GM13976 (cell line): ENCODE results near the gene DMRTA2.
"Not testable (repeated sequence)": the region's sequence is repeated elsewhere in the genome, so short reads cannot be mapped to it uniquely, and the experiment has no call there.

ENCODE experiments used
- DNase-seq: peaks from one replicate; pipeline ENCODE4 v3.0.0; 2012; ENCODE audit warnings: low spot score
- in situ Hi-C: fragments of 300-500 bp; cut with MboI; formaldehyde crosslinking; loops from one replicate; pipeline ENCODE4 v1.12.0; 2022; ENCODE audit warnings: low sequenced_read_pairs, mixed read lengths, inconsistent platforms; ENCODE audit not compliant: unreplicated experiment
- TF ChIP-seq, protein P1 (sequence below): IDR thresholded peaks from 2 replicates; pipeline ENCODE4 v1.5.1; 2012; ENCODE audit warnings: borderline replicate concordance, mild to moderate bottlenecking; ENCODE audit not compliant: insufficient read depth; ENCODE audit errors: extremely low read depth, missing control alignments, control extremely low read depth

The DMRTA2 gene

DNA sequence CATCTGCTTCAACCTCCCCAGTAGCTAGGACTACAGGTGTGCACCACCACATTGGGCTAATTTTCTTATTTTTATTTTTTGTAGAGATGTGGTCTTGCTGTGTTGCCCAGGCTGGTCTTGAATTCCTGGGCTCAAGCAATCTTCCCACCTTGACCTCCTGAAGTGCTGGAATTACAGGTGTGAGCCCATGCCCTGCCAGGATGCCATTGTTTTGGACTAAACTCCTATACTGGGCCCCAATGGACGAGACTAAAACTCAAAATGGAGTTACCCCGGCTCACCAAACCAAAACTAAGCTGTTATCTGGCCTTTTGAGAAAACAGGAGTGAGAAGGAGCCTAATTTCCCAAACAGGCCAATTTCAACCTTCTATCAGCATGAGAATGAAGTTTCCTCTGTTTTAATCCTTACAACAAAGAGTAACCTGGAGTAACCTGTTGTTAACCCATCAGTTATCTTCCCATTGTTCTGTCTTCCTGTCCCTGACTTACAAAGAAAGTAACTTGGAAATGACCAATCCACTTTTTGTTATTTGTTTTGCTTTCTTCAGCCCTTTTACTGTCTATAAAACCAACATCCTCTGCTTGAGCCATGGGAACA, 29.6 kb downstream of the DMRTA2 start:
- no peak for DNase-seq
- in situ Hi-C loops: no loop called here
- TF ChIP-seq, protein P1, sequence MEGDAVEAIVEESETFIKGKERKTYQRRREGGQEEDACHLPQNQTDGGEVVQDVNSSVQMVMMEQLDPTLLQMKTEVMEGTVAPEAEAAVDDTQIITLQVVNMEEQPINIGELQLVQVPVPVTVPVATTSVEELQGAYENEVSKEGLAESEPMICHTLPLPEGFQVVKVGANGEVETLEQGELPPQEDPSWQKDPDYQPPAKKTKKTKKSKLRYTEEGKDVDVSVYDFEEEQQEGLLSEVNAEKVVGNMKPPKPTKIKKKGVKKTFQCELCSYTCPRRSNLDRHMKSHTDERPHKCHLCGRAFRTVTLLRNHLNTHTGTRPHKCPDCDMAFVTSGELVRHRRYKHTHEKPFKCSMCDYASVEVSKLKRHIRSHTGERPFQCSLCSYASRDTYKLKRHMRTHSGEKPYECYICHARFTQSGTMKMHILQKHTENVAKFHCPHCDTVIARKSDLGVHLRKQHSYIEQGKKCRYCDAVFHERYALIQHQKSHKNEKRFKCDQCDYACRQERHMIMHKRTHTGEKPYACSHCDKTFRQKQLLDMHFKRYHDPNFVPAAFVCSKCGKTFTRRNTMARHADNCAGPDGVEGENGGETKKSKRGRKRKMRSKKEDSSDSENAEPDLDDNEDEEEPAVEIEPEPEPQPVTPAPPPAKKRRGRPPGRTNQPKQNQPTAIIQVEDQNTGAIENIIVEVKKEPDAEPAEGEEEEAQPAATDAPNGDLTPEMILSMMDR: no peak

DNA sequence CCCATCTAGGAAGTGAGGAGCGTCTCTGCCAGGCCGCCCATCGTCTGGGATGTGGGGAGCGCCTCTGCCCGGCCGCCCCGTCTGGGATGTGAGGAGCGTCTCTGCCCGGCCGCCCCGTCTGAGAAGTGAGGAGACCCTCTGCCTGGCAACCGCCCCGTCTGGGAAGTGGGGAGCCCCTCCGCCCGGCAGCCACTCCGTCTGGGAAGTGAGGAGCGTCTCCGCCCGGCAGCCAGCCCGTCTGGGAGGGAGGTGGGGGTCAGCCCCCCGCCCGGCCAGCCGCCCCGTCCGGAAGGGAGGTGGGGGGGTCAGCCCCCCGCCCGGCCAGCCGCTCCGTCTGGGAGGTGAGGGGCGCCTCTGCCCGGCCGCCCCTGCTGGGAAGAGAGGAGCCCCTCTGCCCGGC, 41.7 kb downstream of the DMRTA2 start:
- not testable (repeated sequence) for DNase-seq

DNA sequence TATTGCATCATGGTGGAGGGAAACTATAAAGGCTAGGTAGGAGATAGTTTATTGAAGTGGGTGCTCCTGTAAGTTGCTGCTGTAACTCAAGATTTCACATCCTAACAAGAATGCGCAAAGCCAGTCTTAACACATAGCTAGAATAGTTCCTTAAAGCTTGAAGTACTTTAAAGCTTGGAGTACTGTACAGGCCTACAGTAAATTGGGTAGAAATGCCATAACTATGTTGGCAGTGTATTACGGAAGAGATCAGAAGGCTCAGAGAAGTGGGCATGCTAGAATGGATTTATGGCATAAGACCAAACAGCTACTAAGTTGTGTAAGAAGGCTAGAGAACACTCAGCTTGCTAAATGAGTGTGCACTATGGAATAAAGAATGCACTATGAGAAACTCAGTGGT, 44.5 kb downstream of the DMRTA2 start:
- no peak for DNase-seq
- in situ Hi-C loops: no loop called here
- TF ChIP-seq, protein P1: no peak

More for the DNA sequence above, 41.7 kb downstream of the DMRTA2 start:
- in situ Hi-C loops: not testable (repeated sequence)

DNA sequence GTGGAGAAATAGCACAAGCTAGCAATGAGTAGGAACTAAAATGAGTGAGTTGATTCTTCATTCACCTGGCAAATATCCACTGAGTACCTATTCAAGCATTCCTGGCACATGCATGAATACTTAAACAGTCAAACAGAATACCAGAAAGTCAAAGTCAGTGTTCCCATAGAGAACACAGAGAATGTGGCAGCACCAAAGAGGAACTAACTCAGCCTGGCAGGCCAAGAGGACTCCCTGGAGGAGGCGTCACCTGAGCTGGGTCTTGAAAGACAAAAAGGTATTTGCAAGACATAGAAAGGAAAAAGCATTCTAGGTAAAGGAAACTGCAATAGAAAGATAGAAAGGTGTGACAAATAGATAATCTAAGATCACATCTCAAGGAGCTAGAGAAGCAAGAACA, 49.7 kb downstream of the DMRTA2 start:
- TF ChIP-seq, protein P1: no peak
- DNase-seq: no peak
- in situ Hi-C loops: loop anchor here (25.0 kb wide), 1 partner anchor 339 kb away; no protein-coding TSS in a partner anchor

DNA sequence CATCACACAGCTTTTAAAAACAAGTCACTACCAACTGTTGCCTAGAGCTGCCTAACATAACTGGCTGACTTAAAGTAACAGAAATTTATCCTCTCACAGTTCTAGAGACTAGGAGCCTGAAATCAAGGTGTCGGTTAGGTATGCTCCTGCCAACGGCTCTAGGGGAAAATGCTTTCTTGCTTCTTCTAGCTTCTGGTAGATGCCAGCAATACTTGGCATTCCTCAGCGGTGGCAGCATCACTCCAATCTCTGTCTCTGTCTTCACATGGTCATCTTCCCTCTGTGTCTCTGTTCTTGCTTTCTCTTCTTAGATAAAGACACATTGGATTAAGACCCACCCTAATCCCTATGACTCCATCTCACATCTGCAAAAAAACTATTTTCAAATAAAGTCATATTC, 51.5 kb downstream of the DMRTA2 start:
- TF ChIP-seq, protein P1: no peak
- in situ Hi-C loops: loop anchor here (25.0 kb wide), 1 partner anchor 341 kb away; no protein-coding TSS in a partner anchor
- DNase-seq: no peak

DNA sequence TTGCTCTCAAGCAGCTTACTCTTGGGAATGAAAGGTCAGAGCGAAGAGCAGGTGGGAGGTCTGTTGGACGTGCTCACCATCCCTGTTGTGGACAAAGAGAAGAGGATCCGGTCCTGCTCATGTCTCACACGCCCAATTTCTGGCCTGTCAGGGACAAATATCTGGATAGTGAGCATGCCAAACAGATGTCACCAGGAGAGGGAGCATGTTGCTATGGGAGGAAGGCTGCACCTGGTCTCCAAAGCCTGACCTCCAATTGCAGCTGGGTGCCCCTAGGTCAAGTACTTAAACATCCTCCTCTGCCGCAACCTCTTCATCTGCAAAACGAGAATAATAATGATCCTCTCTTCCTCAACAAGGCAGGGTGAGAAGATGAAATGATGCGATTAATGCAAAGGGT, 53.4 kb downstream of the DMRTA2 start:
- no peak for DNase-seq
- in situ Hi-C loops: loop anchor here (25.0 kb wide), 1 partner anchor 342 kb away; no protein-coding TSS in a partner anchor
- TF ChIP-seq, protein P1: peak; percentile 12

DNA sequence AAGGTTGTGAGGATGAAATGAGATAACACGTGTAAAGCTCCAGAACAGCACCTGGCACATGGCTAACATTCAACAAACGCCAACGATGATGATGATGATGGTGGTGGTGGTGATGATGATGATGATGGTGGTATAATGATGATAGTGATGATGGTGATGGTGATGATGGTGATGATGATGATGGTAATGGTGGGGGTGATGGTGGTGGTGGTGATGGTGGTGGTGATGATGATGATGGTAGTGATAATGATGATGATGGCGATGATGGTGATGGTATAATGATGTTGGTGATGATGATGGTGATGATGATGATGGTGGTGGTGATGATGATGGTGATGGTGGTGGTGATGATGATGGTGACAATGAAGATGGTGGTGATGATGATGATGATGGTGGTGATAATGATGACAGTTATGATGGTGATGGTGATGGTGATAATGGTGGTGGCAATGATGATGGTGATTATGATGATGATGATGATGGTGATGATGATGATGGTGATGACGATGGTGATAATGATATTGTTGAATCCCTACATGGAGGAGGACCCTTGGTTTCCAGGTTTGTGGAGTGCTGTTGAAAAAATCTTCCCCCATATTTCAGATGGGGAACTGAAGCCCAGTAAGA, 54.1 kb downstream of the DMRTA2 start:
- DNase-seq: no peak
- in situ Hi-C loops: loop anchor here (25.0 kb wide), 1 partner anchor 343 kb away; no protein-coding TSS in a partner anchor
- TF ChIP-seq, protein P1: no peak
